SK-N-SH (cell line): ENCODE measurements around the gene KCNK6. TPM values are rescaled to one million over a fixed set of nuclear protein-coding genes. Genes with fewer than 3 reads are reported as not detected.

Experiments used
- CTCF ChIA-PET: fragments of 300-600, 350-600 bp; formaldehyde crosslinking; extraction: SDS; loops from one replicate; lab custom pipeline; 2021; lab: Yijun Ruan, JAX
- POLR2A ChIA-PET: fragments of 350-600 bp; sonication (Branson Sonifier 250); formaldehyde crosslinking; extraction: SDS; loops from one replicate; lab custom pipeline; 2020; ENCODE audit warnings: antibody characterized with exemption, inconsistent platforms; lab: Yijun Ruan, JAX
- DNase-seq: peaks from one replicate; pipeline ENCODE4 v3.0.0; 2012
- H2AFZ ChIP-seq: fragments of 200-600 bp; sonication (generic); 2 replicates; pipeline ENCODE4 v1.8.1; 2016; ENCODE audit warnings: antibody characterized with exemption, mild to moderate bottlenecking, low read depth
- H3F3A ChIP-seq: fragments of 200-600 bp; sonication (generic); replicated peaks from 2 replicates; pipeline ENCODE3; 2016; ENCODE audit warnings: antibody characterized with exemption, mild to moderate bottlenecking; ENCODE audit not compliant: insufficient read depth
- H3K27ac ChIP-seq, 2 experiments: fragments of 200-500 bp in 1 of 2; fragments of 200-600 bp in 1 of 2; sonication (Bioruptor generic) in 1 of 2; sonication (generic), shearing (Covaris generic) in 1 of 2; 2 replicates each; pipeline versions ENCODE4 v1.5.1 to v1.6.1; 2014 to 2016; ENCODE audit warnings: low read depth in 2 of 2, inconsistent platforms in 1 of 2, low read length in 1 of 2, mild to moderate bottlenecking in 1 of 2, mixed read lengths in 1 of 2
- H3K27me3 ChIP-seq: fragments of 200-600 bp; sonication (generic), shearing (Covaris generic); 2 replicates; pipeline ENCODE4 v1.6.1; 2016; ENCODE audit warnings: mixed run types; ENCODE audit not compliant: insufficient read depth
- H3K36me3 ChIP-seq, 2 experiments: fragments of 200-500 bp in 1 of 2; fragments of 200-600 bp in 1 of 2; sonication (Bioruptor generic) in 1 of 2; sonication (generic) in 1 of 2; replicated peaks in 1 of 2; 2 replicates each; pipeline versions ENCODE3 to v1.5.1; 2014 to 2016; ENCODE audit warnings: low read length in 1 of 2, mild to moderate bottlenecking in 1 of 2; ENCODE audit not compliant: insufficient read depth in 2 of 2, control insufficient read depth in 1 of 2
- H3K4me1 ChIP-seq, 2 experiments: fragments of 200-500 bp in 1 of 2; fragments of 200-600 bp in 1 of 2; sonication (Bioruptor generic) in 1 of 2; sonication (generic), shearing (Covaris generic) in 1 of 2; 2 replicates each; pipeline versions ENCODE4 v1.5.1 to v1.6.1; 2014 to 2016; ENCODE audit warnings: low read depth in 1 of 2, low read length in 1 of 2, mixed run types in 1 of 2; ENCODE audit not compliant: insufficient read depth in 2 of 2, control insufficient read depth in 1 of 2
- H3K4me2 ChIP-seq: fragments of 200-600 bp; sonication (generic), shearing (Covaris generic); 2 replicates; pipeline ENCODE4 v1.6.1; 2017; ENCODE audit warnings: mixed run types
- H3K4me3 ChIP-seq, 2 experiments: fragments of 200-500 bp in 1 of 2; fragments of 200-600 bp in 1 of 2; sonication (Bioruptor generic) in 1 of 2; sonication (generic), shearing (Covaris generic) in 1 of 2; 2 replicates each; pipeline versions ENCODE4 v1.5.1 to v1.8.1; 2014 to 2016; ENCODE audit warnings: low read depth in 2 of 2, inconsistent platforms in 1 of 2, low read length in 1 of 2, mild to moderate bottlenecking in 1 of 2, mixed read lengths in 1 of 2, moderate library complexity in 1 of 2
- H3K79me2 ChIP-seq: fragments of 200-600 bp; sonication (generic); 2 replicates; pipeline ENCODE4 v1.8.1; 2017; ENCODE audit warnings: mild to moderate bottlenecking; ENCODE audit not compliant: insufficient read depth
- H3K9ac ChIP-seq: fragments of 200-600 bp; sonication (generic); 2 replicates; pipeline ENCODE4 v1.6.1; 2017; ENCODE audit warnings: mixed run types
- H3K9me2 ChIP-seq: fragments of 200-600 bp; sonication (generic); 2 replicates; pipeline ENCODE4 v1.6.1; 2017; ENCODE audit warnings: mixed run types
- H3K9me3 ChIP-seq: fragments of 200-600 bp; sonication (generic); 2 replicates; pipeline ENCODE4 v1.6.1; 2017; ENCODE audit warnings: mixed run types, mild to moderate bottlenecking, moderate library complexity
- H4K20me1 ChIP-seq: fragments of 200-600 bp; sonication (generic); 2 replicates; pipeline ENCODE4 v1.6.1; 2017; ENCODE audit warnings: mild to moderate bottlenecking, mixed run types; ENCODE audit not compliant: insufficient read depth
- CHD2 ChIP-seq: fragments of 150-350 bp; IDR thresholded peaks from 2 replicates; pipeline ENCODE4 v1.6.1; 2018; ENCODE audit warnings: low read length; ENCODE audit not compliant: partially characterized antibody
- EZH2phosphoT487 ChIP-seq: fragments of 200-600 bp; sonication (generic); IDR thresholded peaks from 2 replicates; pipeline ENCODE4 v1.6.1; 2017; ENCODE audit warnings: low read depth, mixed run types, mild to moderate bottlenecking, antibody characterized with exemption, moderate library complexity, borderline replicate concordance
- FOSL2 ChIP-seq: IDR thresholded peaks from 2 replicates; pipeline ENCODE4 v1.4.0; 2012; ENCODE audit warnings: low read depth, mild to moderate bottlenecking, moderate library complexity, borderline replicate concordance
- FOXJ3 ChIP-seq: sonication (generic); formaldehyde crosslinking; IDR thresholded peaks from 2 replicates; pipeline ENCODE4 v1.5.1; 2020; ENCODE audit warnings: mild to moderate bottlenecking, missing genetic modification reagents
- FOXM1 ChIP-seq: IDR thresholded peaks from 2 replicates; pipeline ENCODE4 v1.4.0; 2012; ENCODE audit warnings: low read depth, mild to moderate bottlenecking
- GABPA ChIP-seq: IDR thresholded peaks from 2 replicates; pipeline ENCODE4 v1.4.0; 2012; ENCODE audit warnings: low read depth, mild to moderate bottlenecking
- MXI1 ChIP-seq: IDR thresholded peaks from 2 replicates; pipeline ENCODE4 v1.6.1; 2012; ENCODE audit warnings: mild to moderate bottlenecking, low read depth, low read length, improper control_type of control experiment
- NFIC ChIP-seq: IDR thresholded peaks from 2 replicates; pipeline ENCODE4 v1.4.0; 2012; ENCODE audit warnings: borderline replicate concordance
- NRF1 ChIP-seq: IDR thresholded peaks from 2 replicates; pipeline ENCODE4 v1.6.1; 2012; ENCODE audit warnings: low read depth, mild to moderate bottlenecking, low read length
- PBX3 ChIP-seq: IDR thresholded peaks from 2 replicates; pipeline ENCODE4; 2012
- POLR2AphosphoS5 ChIP-seq: IDR thresholded peaks from 2 replicates; pipeline ENCODE4 v1.6.1; 2012; ENCODE audit warnings: low read depth, low read length
- RXRA ChIP-seq: IDR thresholded peaks from 2 replicates; pipeline ENCODE4 v1.4.0; 2012; ENCODE audit warnings: low read depth, mild to moderate bottlenecking, borderline replicate concordance
- SIN3A ChIP-seq: IDR thresholded peaks from 2 replicates; pipeline ENCODE4 v1.6.1; 2012; ENCODE audit warnings: low read depth, mild to moderate bottlenecking, low read length, moderate library complexity, borderline replicate concordance
- TCF12 ChIP-seq: IDR thresholded peaks from 2 replicates; pipeline ENCODE4 v1.4.0; 2012
- TEAD4 ChIP-seq: IDR thresholded peaks from 2 replicates; pipeline ENCODE4 v1.4.0; 2012; ENCODE audit warnings: mild to moderate bottlenecking, borderline replicate concordance; ENCODE audit not compliant: insufficient read depth
- USF1 ChIP-seq: IDR thresholded peaks from 2 replicates; pipeline ENCODE4 v1.4.0; 2012; ENCODE audit warnings: low read depth, borderline replicate concordance
- USF2 ChIP-seq: fragments of 150-350 bp; IDR thresholded peaks from 2 replicates; pipeline ENCODE4 v1.6.1; 2017; ENCODE audit warnings: antibody characterized with exemption, low read length, low read depth, borderline replicate concordance
- YY1 ChIP-seq: IDR thresholded peaks from 2 replicates; pipeline ENCODE4 v1.4.0; 2012; ENCODE audit warnings: low read depth, mild to moderate bottlenecking
- ZBTB33 ChIP-seq: IDR thresholded peaks from 2 replicates; pipeline ENCODE4 v1.4.0; 2012; ENCODE audit warnings: low read depth, borderline replicate concordance
- WGBS: methylation state at CpG from one replicate; pipeline ENCODE4 v1.1.6; 2017; ENCODE audit warnings: low lambda C conversion rate; 5-methylcytosine and 5-hydroxymethylcytosine counted together
- polyA plus RNA-seq, 3 experiments: library from polyadenylated mRNA; depleted of rRNA; stranded (reverse); fragments of >200 nt; gene quantifications; 2 replicates each; pipeline ENCODE4 v1.2.3, GENCODE V29; 2012

Gene KCNK6
- polyA plus RNA-seq, 1 of the 3 experiments (the other 2 are of a cell fraction), result 0.26 TPM

DNA sequence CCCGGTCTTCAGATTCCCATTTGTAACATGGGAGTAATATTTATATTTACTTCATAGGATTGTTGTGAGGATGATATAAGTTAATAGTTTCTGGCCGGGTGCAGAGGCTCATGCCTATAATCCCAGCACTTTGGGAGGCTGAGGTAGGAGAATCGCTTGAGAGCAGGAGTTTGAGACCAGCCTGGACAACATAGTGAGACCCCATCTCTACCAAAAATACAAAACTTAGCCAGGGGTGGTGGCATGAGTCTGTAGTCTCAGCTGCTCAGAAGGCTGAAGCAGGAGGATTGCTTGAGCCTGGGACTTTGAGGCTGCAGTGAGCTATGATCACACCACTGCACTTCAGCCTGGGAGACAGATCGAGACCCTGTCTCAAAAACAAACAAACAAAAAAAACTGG, 27.2 kb downstream of the KCNK6 start:
- no peak overlapping the region for H2AFZ ChIP-seq
- ChIA-PET CTCF (interaction anchor here (1.3 to 2.2 kb wide), 2 partner anchors 112 to 445 kb away, joined by 3 to 4 read pairs; no protein-coding TSS in a partner anchor), POLR2A (interaction anchor here (0.7 kb wide), 1 partner anchor 10 kb away, joined by 3 read pairs; no protein-coding TSS in a partner anchor)
- no peaks in the 10 kb centered on the region for H3K36me3 ChIP-seq
- H3K4me1 ChIP-seq, result no peaks in the 10 kb centered on the region
- no peaks in the 10 kb centered on the region for H4K20me1 ChIP-seq
- no peaks in the 10 kb centered on the region for H3K9me2 ChIP-seq
- no peaks in the 10 kb centered on the region for H3F3A ChIP-seq
- no peak overlapping the region for H3K4me2 ChIP-seq
- H3K9me3 ChIP-seq, result no peaks in the 10 kb centered on the region
- H3K27ac ChIP-seq, result no peak overlapping the region
- no peak for DNase-seq
- H3K9ac ChIP-seq, result no peak overlapping the region
- H3K27me3 ChIP-seq, result no peaks in the 10 kb centered on the region
- no peaks in the 10 kb centered on the region for H3K79me2 ChIP-seq
- H3K4me3 ChIP-seq, result no peak overlapping the region
- 71% methylated on average over 4 of the region's 4 CpGs for WGBS
- no peak for TF ChIP-seq RXRA
- TF ChIP-seq FOXM1, result no peak
- TF ChIP-seq USF1, result no peak
- no peak for TF ChIP-seq USF2

- H3K4me1 ChIP-seq, result no peaks in the 10 kb centered on the region
- H3K4me2 ChIP-seq, result no peak overlapping the region
- no peaks in the 10 kb centered on the region for H3F3A ChIP-seq
- no peak overlapping the region for H3K9ac ChIP-seq
- WGBS, result 65% methylated on average over 3 of the region's 3 CpGs
- H3K27me3 ChIP-seq, result 0 out of 2 replicates have a peak, but pooled peaks cover under 1% of the 10 kb centered on the region
- CTCF ChIA-PET, result no interaction called here
- no peaks in the 10 kb centered on the region for H3K36me3 ChIP-seq
- H3K4me3 ChIP-seq, result no peak overlapping the region
- TF ChIP-seq EZH2phosphoT487, result no peak
- TF ChIP-seq NRF1, result no peak
- no peak for TF ChIP-seq FOXJ3 (CRISPR knock-in tag)
- TF ChIP-seq SIN3A, result no peak
- TF ChIP-seq FOXM1, result no peak
- TF ChIP-seq FOSL2, result no peak
- TF ChIP-seq POLR2AphosphoS5, result no peak
- no peak for TF ChIP-seq TCF12
- no peak for TF ChIP-seq RXRA
- TF ChIP-seq GABPA, result no peak
- TF ChIP-seq MXI1, result no peak
- TF ChIP-seq ZBTB33, result no peak
- TF ChIP-seq YY1, result no peak
- TF ChIP-seq CHD2, result no peak
- no peak for TF ChIP-seq NFIC
- TF ChIP-seq TEAD4, result no peak
- TF ChIP-seq PBX3, result no peak
- POLR2A ChIA-PET, result interaction anchor here (0.6 to 1.6 kb wide), 2 partner anchors 23 to 427 kb away, joined by 3 to 5 read pairs; partner anchors contain the start of gene PSMD8
- H3K79me2 ChIP-seq, result no peaks in the 10 kb centered on the region
- H3K9me2 ChIP-seq, result no peaks in the 10 kb centered on the region
- no peaks in the 10 kb centered on the region for H4K20me1 ChIP-seq
- H3K9me3 ChIP-seq, result no peaks in the 10 kb centered on the region
- DNase-seq, result no peak
- H2AFZ ChIP-seq, result no peak overlapping the region
- H3K27ac ChIP-seq, result no peak overlapping the region
These were observed 31.2 kb downstream of the KCNK6 start for GRCh38 chr19:38350883-38351282.
